Loucy (cell line): Measurements from ENCODE around the gene STOM.

Source experiments
- H2AFZ ChIP-seq: fragments of 200-600 bp; sonication (generic); 2 replicates; pipeline ENCODE4 v1.6.0; 2016; ENCODE audit warnings: antibody characterized with exemption, mild to moderate bottlenecking, low read length, moderate library complexity
- H3F3A ChIP-seq: fragments of 200-600 bp; 2 replicates; pipeline ENCODE4 v1.6.0; 2016; ENCODE audit warnings: antibody characterized with exemption, low read depth, mild to moderate bottlenecking
- H3K27me3 ChIP-seq: fragments of 200-600 bp; sonication (generic); 2 replicates; pipeline ENCODE4 v1.6.1; 2014; ENCODE audit warnings: low read length, mild to moderate bottlenecking; ENCODE audit not compliant: insufficient read depth, poor library complexity, severe bottlenecking
- H3K36me3 ChIP-seq: fragments of 200-600 bp; sonication (generic); 2 replicates; pipeline ENCODE4 v1.6.1; 2016; ENCODE audit warnings: low read length; ENCODE audit not compliant: insufficient read depth
- H3K4me1 ChIP-seq: fragments of 200-600 bp; sonication (generic); 2 replicates; pipeline ENCODE4 v1.5.1; 2014; ENCODE audit warnings: low read length, mild to moderate bottlenecking; ENCODE audit not compliant: insufficient read depth, poor library complexity, severe bottlenecking
- H3K4me2 ChIP-seq: fragments of 200-600 bp; sonication (generic); 2 replicates; pipeline ENCODE4 v1.6.0; 2014; ENCODE audit warnings: antibody characterized with exemption, low read length, low read depth, mild to moderate bottlenecking; ENCODE audit not compliant: poor library complexity, severe bottlenecking
- H3K4me3 ChIP-seq: fragments of 200-600 bp; sonication (generic); 2 replicates; pipeline ENCODE4 v1.5.1; 2014; ENCODE audit warnings: low read length, mild to moderate bottlenecking, mixed read lengths; ENCODE audit not compliant: poor library complexity, severe bottlenecking
- H3K79me2 ChIP-seq: fragments of 200-600 bp; sonication (generic); 2 replicates; pipeline ENCODE4 v1.6.1; 2014; ENCODE audit warnings: low read length; ENCODE audit not compliant: insufficient read depth
- H3K9ac ChIP-seq: fragments of 200-600 bp; sonication (generic); 2 replicates; pipeline ENCODE4 v1.6.0; 2014; ENCODE audit warnings: mild to moderate bottlenecking, low read depth, low read length, moderate library complexity; ENCODE audit not compliant: poor library complexity, severe bottlenecking
- H3K9me2 ChIP-seq: fragments of 200-600 bp; sonication (generic); replicated peaks from 2 replicates; pipeline ENCODE4 v1.6.1; 2016; ENCODE audit warnings: low read depth, low read length, mixed read lengths
- H3K9me3 ChIP-seq: fragments of 200-600 bp; sonication (generic); 2 replicates; pipeline ENCODE4 v1.6.1; 2014; ENCODE audit warnings: mild to moderate bottlenecking, antibody characterized with exemption, low read length, low read depth; ENCODE audit not compliant: insufficient read depth
- H4K20me1 ChIP-seq: fragments of 200-600 bp; sonication (generic); 2 replicates; pipeline ENCODE4 v1.6.0; 2014; ENCODE audit warnings: antibody characterized with exemption, low read length, mild to moderate bottlenecking; ENCODE audit not compliant: insufficient read depth, poor library complexity, severe bottlenecking
- CTCF ChIP-seq: fragments of 200-600 bp; sonication (generic); conservative IDR thresholded peaks from 2 replicates; pipeline ENCODE4 v1.5.1; 2014; ENCODE audit warnings: mild to moderate bottlenecking, antibody characterized with exemption, low read length
- EZH2phosphoT487 ChIP-seq: fragments of 200-600 bp; IDR thresholded peaks from 2 replicates; pipeline ENCODE4 v1.6.1; 2018; ENCODE audit warnings: antibody characterized with exemption, mild to moderate bottlenecking, moderate library complexity, borderline replicate concordance

The STOM gene

GRCh38 chr9:121307976-121308375, 62.1 kb downstream of the STOM start:
- H3K9ac ChIP-seq: no peak overlapping the region
- no peaks in the 10 kb centered on the region for H3K9me2 ChIP-seq
- no peaks in the 10 kb centered on the region for H3K27me3 ChIP-seq
- H3K79me2 ChIP-seq: no peaks in the 10 kb centered on the region
- TF ChIP-seq CTCF (no peak), EZH2phosphoT487 (no peak)
- H3K4me1 ChIP-seq: no peaks in the 10 kb centered on the region
- H3K36me3 ChIP-seq: peaks cover 9% of the 10 kb centered on the region; the same call in 1 of the 2 replicates
- no peak overlapping the region for H2AFZ ChIP-seq
- no peaks in the 10 kb centered on the region for H3F3A ChIP-seq
- H3K9me3 ChIP-seq: no peaks in the 10 kb centered on the region
- no peaks in the 10 kb centered on the region for H4K20me1 ChIP-seq
- no peak overlapping the region for H3K4me3 ChIP-seq
- no peak overlapping the region for H3K4me2 ChIP-seq

DNA sequence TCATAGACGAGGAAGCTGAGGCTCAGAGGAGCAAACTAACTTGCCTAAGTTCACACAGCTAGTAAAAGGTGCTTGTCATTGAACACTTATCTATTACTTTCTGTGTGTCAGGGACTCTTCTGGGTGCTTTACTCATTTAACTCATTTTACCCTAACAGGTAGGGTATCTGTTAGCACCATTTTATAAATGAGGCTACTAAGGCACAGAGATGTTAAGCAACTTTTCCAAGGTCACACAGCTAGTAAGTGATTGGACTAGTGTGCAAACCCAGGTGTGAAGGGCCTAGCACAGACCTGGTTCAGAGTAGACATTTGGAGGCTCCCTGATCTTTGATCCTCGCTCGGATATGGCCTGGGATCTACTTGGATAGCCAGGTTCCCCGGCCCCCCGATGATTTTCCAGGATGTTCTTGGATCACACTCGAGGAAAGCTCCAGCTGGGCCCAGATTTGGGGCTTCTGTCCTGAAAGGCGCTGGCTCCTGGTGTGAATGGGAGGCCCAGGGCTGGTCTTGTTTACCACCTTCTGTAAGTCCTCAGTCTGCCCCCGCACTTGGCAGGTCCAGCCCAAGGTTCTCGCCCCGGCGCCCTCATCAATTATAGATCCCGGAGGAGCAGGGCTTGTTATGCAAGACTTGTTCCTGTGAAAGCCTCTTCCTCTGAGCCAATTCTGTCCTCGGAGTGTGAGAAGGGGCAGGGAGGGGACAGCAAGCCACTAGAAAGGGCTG, 64.6 kb downstream of the STOM start:
- H3F3A ChIP-seq: no peaks in the 10 kb centered on the region
- no peaks in the 10 kb centered on the region for H3K27me3 ChIP-seq
- H3K4me3 ChIP-seq: no peak overlapping the region
- H3K79me2 ChIP-seq: no peaks in the 10 kb centered on the region
- no peaks in the 10 kb centered on the region for H4K20me1 ChIP-seq
- no peak overlapping the region for H3K9ac ChIP-seq
- no peaks in the 10 kb centered on the region for H3K4me1 ChIP-seq
- no peaks in the 10 kb centered on the region for H3K9me3 ChIP-seq
- peaks cover 5% of the 10 kb centered on the region; the same call in 1 of the 2 replicates for H3K36me3 ChIP-seq
- no peak overlapping the region for H2AFZ ChIP-seq
- TF ChIP-seq EZH2phosphoT487 (no peak), CTCF (no peak)
- no peaks in the 10 kb centered on the region for H3K9me2 ChIP-seq
- H3K4me2 ChIP-seq: no peak overlapping the region

- H3K36me3 ChIP-seq: peaks cover 5% of the 10 kb centered on the region; the same call in 1 of the 2 replicates
- no peak overlapping the region for H2AFZ ChIP-seq
Measured at GRCh38 chr9:121304707-121305106, 65.3 kb downstream of the STOM start.

More at GRCh38 chr9:121304707-121305106, 65.3 kb downstream of the STOM start:
- Histone ChIP-seq H3K27me3 (no peaks in the 10 kb centered on the region), H4K20me1 (no peaks in the 10 kb centered on the region), H3K79me2 (no peaks in the 10 kb centered on the region), H3K9me3 (no peaks in the 10 kb centered on the region), H3K4me3 (no peak overlapping the region), H3K9ac (no peak overlapping the region), H3F3A (no peaks in the 10 kb centered on the region), H3K4me1 (no peaks in the 10 kb centered on the region), H3K4me2 (no peak overlapping the region), H3K9me2 (no peaks in the 10 kb centered on the region)
- no peak for TF ChIP-seq EZH2phosphoT487
- TF ChIP-seq CTCF: no peak
